Heart left ventricle (tissue), 16 donors: ENCODE results near the gene FAT1. TPM values are rescaled to one million over a fixed set of nuclear protein-coding genes. Genes with fewer than 3 reads are reported as not detected.

Source experiments
- ATAC-seq, 4 donors: fragments of 200-7000 bp; cut with Tn5 transposase; one replicate each; pipeline ENCODE4 v1.9.1; 2020 to 2022; ENCODE audit warnings: moderate library complexity in 4 of 4, mild to moderate bottlenecking in 3 of 4, moderate number of reproducible peaks in 1 of 4
- DNase-seq, 5 donors: peaks; one replicate each; pipeline ENCODE4 v3.0.0-alpha.2; 2020
- H3K27ac ChIP-seq, 12 donors: fragments of 200-600 bp; sonication (generic) in 4 of 12; one replicate each; pipeline versions ENCODE4 v1.5.0 to v1.8.0; 2016 to 2022; ENCODE audit warnings: mild to moderate bottlenecking in 2 of 12
- H3K27me3 ChIP-seq, 9 donors: fragments of 200-600 bp; sonication (generic) in 2 of 9; one replicate each; pipeline versions ENCODE4 v1.5.1 to v1.8.0; 2016 to 2022; ENCODE audit warnings: mild to moderate bottlenecking in 3 of 9
- H3K36me3 ChIP-seq, 9 donors: fragments of 200-600 bp; sonication (generic) in 2 of 9; one replicate each; pipeline versions ENCODE4 v1.5.0 to v1.8.0; 2018 to 2022; ENCODE audit warnings: mild to moderate bottlenecking in 2 of 9
- H3K4me1 ChIP-seq, 12 donors: fragments of 200-600 bp; sonication (generic) in 4 of 12; one replicate each; pipeline versions ENCODE4 v1.5.0 to v1.8.0; 2016 to 2022; ENCODE audit warnings: mild to moderate bottlenecking in 3 of 12
- H3K4me3 ChIP-seq, 12 donors: fragments of 200-600 bp; sonication (generic) in 4 of 12; one replicate each; pipeline versions ENCODE4 v1.5.0 to v1.8.0; 2017 to 2022; ENCODE audit warnings: mild to moderate bottlenecking in 9 of 12, moderate library complexity in 4 of 12
- H3K9me3 ChIP-seq, 12 donors: fragments of 200-600 bp; sonication (generic) in 4 of 12; one replicate each; pipeline versions ENCODE4 v1.5.0 to v1.8.0; 2016 to 2022; ENCODE audit warnings: mild to moderate bottlenecking in 1 of 12
- CTCF ChIP-seq, 12 donors: fragments of 200-600 bp; sonication (generic) in 4 of 12; IDR thresholded peaks; one replicate each; pipeline versions ENCODE4 v1.5.0 to v1.8.0; 2018 to 2022; ENCODE audit warnings: antibody characterized with exemption in 12 of 12, mild to moderate bottlenecking in 5 of 12
- POLR2A ChIP-seq, 2 donors: fragments of 450-650 bp; IDR thresholded peaks; one replicate each; pipeline ENCODE4 v1.6.1; 2017; ENCODE audit warnings: antibody characterized with exemption in 2 of 2, mild to moderate bottlenecking in 2 of 2, moderate library complexity in 2 of 2
- WGBS, 4 donors: extraction: QIAGEN DNeasy Blood & Tissue Kit in 2 of 4; methylation state at CpG; one replicate each; pipeline versions ENCODE4 v1.1.5 to v1.1.7; 2013 to 2018; 5-methylcytosine and 5-hydroxymethylcytosine counted together
- intact Hi-C, 10 donors: fragments of 100-400 bp; cut with DNase I; formaldehyde crosslinking; loops; one replicate each; pipeline versions ENCODE4 v1.11.1 to v1.14.2; 2022
- polyA plus RNA-seq, 2 donors: library from polyadenylated mRNA; stranded (reverse); fragments of 200-250 nt; gene quantifications; one replicate each; pipeline ENCODE4 v1.2.3, GENCODE V29; 2013
- total RNA-seq, 9 donors: library from RNA; depleted of rRNA in 2 of 9; stranded (reverse); fragments of >200 nt in 2 of 9; fragmentation: NEBNext Ultra II Directional in 3 of 9; extraction: Animal tissue kit (Norgen Biotek cat#: 25700) in 3 of 9; gene quantifications; one replicate each; pipeline versions ENCODE4 v1.1.0 to v1.2.4, GENCODE V29; 2016 to 2023
- donor health status: ischemic (EF 13 %, LVEDD 7.1; RV severe dilation, severe dysfunction).
- donor health status: healthy with polysubstance abuse.
- donor health status: DM: no; HTN: yes; CAD: no.
- donor health status: DM: no; HTN: no; CAD: no.
- donor health status: ischemic (EF 25% LVEDD 6.9; RV normal size, moderate dysfunction).
- donor health status: ischemic (EF 25% LVEDD 5.7; RV mildly dilated, moderate dysfunction).
- donor health status: healthy.
- donor health status: DM: yes; HTN: yes; CAD: no.
- donor health status: ischemic (EF 35%, LVEDD 5.7; RV mildly dilated, moderate dysfunction).
- donor health status: nonischemic (EF 11% LVEDD 7.7; RV severe dilation, severe dysfunction).
- donor health status: DM: yes; HTN: yes; CAD: no.
- donor health status: PGD.
- donor health status: ischemic (EF 29% LVEDD 5.4; RV normal size, mild dysfunction).
- donor health status: nonischemic (EF 23%, LVEDD 6.1; RV moderate dilation, normal function).

FAT1 gene
- total and polyA plus RNA-seq, 11 donors = 15.2 to 151 (median 65.9) TPM

GRCh38 chr4:186746581-186746980 is 22.9 kb upstream of the FAT1 start:
- 87 to 94% (median 91%) methylated on average over 6 of the region's 6 CpGs for WGBS, 4 donors
- DNase-seq (no peak), ATAC-seq (no peak)
- TF ChIP-seq CTCF (IDR thresholded peaks at IDR 0.05) = no peak
- TF ChIP-seq POLR2A (IDR thresholded peaks at IDR 0.05) = no peak
- Histone ChIP-seq H3K4me3 (no peak overlapping the region), H3K27me3 (no peaks in the 10 kb centered on the region), H3K4me1 (peaks cover 0 to 5% (median 0%) of the 10 kb centered on the region in 12 donors), H3K27ac (no peak overlapping the region), H3K9me3 (no peaks in the 10 kb centered on the region), H3K36me3 (no peaks in the 10 kb centered on the region)
- intact Hi-C loops = no loop called here

GRCh38 chr4:186743261-186743660 is 19.6 kb upstream of the FAT1 start:
- intact Hi-C loops = no loop called here
- WGBS, 4 donors = 48 to 59% (median 56%) methylated on average over 10 of the region's 10 CpGs
- ATAC-seq = no peak

GRCh38 chr4:186740822-186741221 is 17.2 kb upstream of the FAT1 start:
- no peaks in the 10 kb centered on the region for H3K36me3 ChIP-seq
- ATAC-seq = no peak
- TF ChIP-seq POLR2A (IDR thresholded peaks at IDR 0.05) (no peak), CTCF (IDR thresholded peaks at IDR 0.05) (no peak)
- WGBS, 4 donors = 76 to 82% (median 80%) methylated on average over 6 of the region's 6 CpGs
- H3K9me3 ChIP-seq = no peaks in the 10 kb centered on the region
- H3K4me3 ChIP-seq = no peak overlapping the region
- H3K4me1 ChIP-seq = peaks cover 0 to 5% (median 0%) of the 10 kb centered on the region in 12 donors
- intact Hi-C loops = no loop called here
- DNase-seq = no peak
- H3K27ac ChIP-seq = no peak overlapping the region
- no peaks in the 10 kb centered on the region for H3K27me3 ChIP-seq

More at GRCh38 chr4:186743261-186743660, 19.6 kb upstream of the FAT1 start:
- Histone ChIP-seq H3K36me3 (no peaks in the 10 kb centered on the region), H3K9me3 (no peaks in the 10 kb centered on the region), H3K27me3 (no peaks in the 10 kb centered on the region), H3K4me3 (no peak overlapping the region), H3K4me1 (peaks cover 0 to 5% (median 0%) of the 10 kb centered on the region in 12 donors), H3K27ac (no peak overlapping the region)
- TF ChIP-seq POLR2A (IDR thresholded peaks at IDR 0.05) (no peak), CTCF (IDR thresholded peaks at IDR 0.05) (no peak)
- DNase-seq = no peak

GRCh38 chr4:186739802-186740434 is 16.3 kb upstream of the FAT1 start:
- H3K4me3 ChIP-seq = no peak overlapping the region
- H3K4me1 ChIP-seq = peaks cover 0 to 5% (median 0%) of the 10 kb centered on the region in 12 donors
- no peaks in the 10 kb centered on the region for H3K27me3 ChIP-seq
- H3K36me3 ChIP-seq = no peaks in the 10 kb centered on the region
- H3K27ac ChIP-seq = no peak overlapping the region
- DNase-seq = no peak
- no peak for ATAC-seq
- 81 to 90% (median 85%) methylated on average over 5 of the region's 5 CpGs for WGBS, 4 donors
- TF ChIP-seq POLR2A (IDR thresholded peaks at IDR 0.05) (no peak), CTCF (IDR thresholded peaks at IDR 0.05) (no peak)
- intact Hi-C loops = no loop called here
- no peaks in the 10 kb centered on the region for H3K9me3 ChIP-seq
